K562 (cell line): Measurements from ENCODE around the gene SOX15. TPM values are rescaled to one million over a fixed set of nuclear protein-coding genes. Genes with fewer than 3 reads are reported as not detected.

ENCODE experiments used
- BACH1 ChIP-seq: fragments of 200-800 bp; sonication (Bioruptor generic); IDR thresholded peaks from 2 replicates; pipeline ENCODE4 v1.6.1; 2016; ENCODE audit warnings: missing genetic modification characterization, missing compliant biosample characterization
- MBD2 ChIP-seq: sonication (generic); IDR thresholded peaks from 2 replicates; pipeline ENCODE4 v1.6.1; 2016; ENCODE audit warnings: low read depth, borderline replicate concordance
- NCOA2 ChIP-seq, 2 experiments: fragments of 450-650 bp; IDR thresholded peaks; 2 replicates each; pipeline ENCODE4 v1.6.1; 2018; ENCODE audit warnings: mild to moderate bottlenecking in 2 of 2, moderate library complexity in 1 of 2; ENCODE audit not compliant: partially characterized antibody in 2 of 2
- NR2C2 ChIP-seq, 2 experiments: fragments of 200-800 bp in 1 of 2; sonication (Bioruptor generic) in 1 of 2; sonication (generic) in 1 of 2; formaldehyde crosslinking in 1 of 2; IDR thresholded peaks; 2 replicates each; pipeline versions ENCODE4 v1.6.1 to v1.8.0; 2016 to 2022; ENCODE audit warnings: mild to moderate bottlenecking in 1 of 2, missing compliant biosample characterization in 1 of 2, missing genetic modification characterization in 1 of 2, missing genetic modification reagents in 1 of 2
- NUFIP1 ChIP-seq: fragments of 450-650 bp; IDR thresholded peaks from 2 replicates; pipeline ENCODE4 v1.6.1; 2018; ENCODE audit not compliant: partially characterized antibody
- POU5F1 ChIP-seq: fragments of 150-350 bp; IDR thresholded peaks from 2 replicates; pipeline ENCODE4 v1.6.1; 2014; ENCODE audit warnings: borderline replicate concordance, low read length, low read depth, mild to moderate bottlenecking; ENCODE audit not compliant: partially characterized antibody
- PRPF4 ChIP-seq: fragments of 200-400 bp; formaldehyde crosslinking; IDR thresholded peaks from one replicate; pipeline ENCODE4 v1.6.1; 2017; ENCODE audit warnings: low read length, low read depth, mild to moderate bottlenecking; ENCODE audit not compliant: insufficient read depth, poor library complexity, severe bottlenecking
- PTTG1 ChIP-seq: fragments of 450-650 bp; IDR thresholded peaks from 2 replicates; pipeline ENCODE4 v1.6.1; 2016; ENCODE audit warnings: low read depth, mild to moderate bottlenecking, missing genetic modification characterization, missing compliant biosample characterization
- ZNF79 ChIP-seq: fragments of 250-450 bp; sonication (Bioruptor Pico); IDR thresholded peaks from 2 replicates; pipeline ENCODE4 v1.4.0; 2020; ENCODE audit warnings: low read depth, mild to moderate bottlenecking, moderate library complexity
- polyA plus RNA-seq, 8 experiments: library from polyadenylated mRNA; depleted of rRNA in 4 of 8; stranded (reverse) in 5 of 8; unstranded in 3 of 8; fragments of >200 nt; fragmentation: Nextera tagmentation in 2 of 8; fragmentation: Illumina TruSeq in 1 of 8; extraction: Ambion mirVana in 2 of 8; extraction: Trizol in 1 of 8; gene quantifications; 2 replicates each; pipeline versions ENCODE4 v1.2.1 to v1.2.3, GENCODE V29; 2011 to 2014; ENCODE audit warnings: inconsistent platforms in 1 of 8, missing spikeins in 1 of 8
- total RNA-seq, 7 experiments: library from RNA; depleted of rRNA in 6 of 7; stranded (reverse); fragments of >200 nt in 6 of 7; fragmentation: Illumina TruSeq in 2 of 7; extraction: Trizol in 2 of 7; gene quantifications; 2 replicates each; pipeline versions ENCODE4 v1.2.1 to v1.2.3, GENCODE V29; 2011 to 2021; ENCODE audit warnings: low replicate concordance in 1 of 7
- TF ChIP-seq, protein P1 (sequence below): fragments of 450-650 bp; IDR thresholded peaks from 2 replicates; pipeline ENCODE4 v1.6.1; 2016; ENCODE audit warnings: missing biosample characterization, missing genetic modification characterization

SOX15 gene
- total and polyA plus RNA-seq, 9 of the 15 experiments (the other 6 are each of a cell fraction or from before 2014, with no cell fraction given): 0.07 to 0.33 (median 0.19) TPM; not detected in 5

DNA sequence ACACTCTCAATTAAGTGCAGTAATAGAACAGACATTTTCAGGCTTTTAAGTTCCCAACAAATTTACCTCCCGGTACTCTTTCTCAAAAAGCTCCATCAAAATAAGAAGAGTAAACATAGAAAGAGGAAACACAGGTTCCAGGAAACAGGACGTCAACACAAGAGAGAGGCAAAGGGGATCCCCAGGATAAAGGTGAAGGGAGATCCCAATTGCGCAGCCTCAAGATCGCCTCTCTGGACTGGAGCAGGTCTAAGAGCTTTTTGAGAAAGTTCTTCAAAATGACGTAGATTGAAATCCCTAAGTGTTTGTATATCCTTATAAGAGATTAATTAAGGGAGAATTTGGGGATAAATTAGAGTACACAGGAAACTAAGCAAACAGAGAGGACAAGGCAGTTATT lies 28.7 kb upstream of the SOX15 start (continued):
- TF ChIP-seq ZNF79 (CRISPR knock-in tag) (no peak), BACH1 (tag) (no peak), NR2C2 (CRISPR knock-in tag; IDR thresholded peaks at IDR 0.05) (no peak), NR2C2 (tag; IDR thresholded peaks at IDR 0.05) (no peak), POU5F1 (no peak), PTTG1 (tag) (no peak), NCOA2 (IDR thresholded peaks at IDR 0.05; ENCODE audit: partially characterized antibody in 2 of 2) (no peak), MBD2 (no peak), PRPF4 (no peak), NUFIP1 (no peak)
- TF ChIP-seq, protein P1, sequence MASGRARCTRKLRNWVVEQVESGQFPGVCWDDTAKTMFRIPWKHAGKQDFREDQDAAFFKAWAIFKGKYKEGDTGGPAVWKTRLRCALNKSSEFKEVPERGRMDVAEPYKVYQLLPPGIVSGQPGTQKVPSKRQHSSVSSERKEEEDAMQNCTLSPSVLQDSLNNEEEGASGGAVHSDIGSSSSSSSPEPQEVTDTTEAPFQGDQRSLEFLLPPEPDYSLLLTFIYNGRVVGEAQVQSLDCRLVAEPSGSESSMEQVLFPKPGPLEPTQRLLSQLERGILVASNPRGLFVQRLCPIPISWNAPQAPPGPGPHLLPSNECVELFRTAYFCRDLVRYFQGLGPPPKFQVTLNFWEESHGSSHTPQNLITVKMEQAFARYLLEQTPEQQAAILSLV (tag): no peak
- TF ChIP-seq, all 486 proteins: peak for 0
